ENCODE results near the gene PTF1A. TPM values are rescaled to one million over a fixed set of nuclear protein-coding genes. Genes with fewer than 3 reads are reported as not detected.

Gene PTF1A
- total and polyA plus RNA-seq, 5 experiments from 2014 or later: not detected

Other genes starting within 250 kb of the PTF1A start
- gene MSRB2, start 96.7 kb upstream of the PTF1A start, total RNA-seq: 1 to 10 TPM; 6.1 TPM
- gene MSRB2, start 96.7 kb upstream of the PTF1A start, polyA plus RNA-seq: 10 to 100 TPM; 11.3 to 12.3 (median 12.2) TPM
- under 1 TPM in 1 of 2 experiments, not detected in 1; 0.16 TPM for gene C10orf67, start 152.5 kb downstream of the PTF1A start, total RNA-seq
- gene C10orf67, start 152.5 kb downstream of the PTF1A start, polyA plus RNA-seq: not detected
- gene OTUD1, start 246.8 kb downstream of the PTF1A start, total RNA-seq: 10 to 100 TPM; 35.1 to 37.7 TPM
- 10 to 100 TPM in 2 of 3 donors, 1 to 10 TPM in 1; 6.1 to 17.5 (median 12.3) TPM for gene OTUD1, start 246.8 kb downstream of the PTF1A start, polyA plus RNA-seq

All from naive thymus-derived CD8-positive, alpha-beta T cell (primary cell).